Fibroblast of lung (primary cell): Measurements from ENCODE around the gene SUPT7L.

Experiments used
- EZH2 ChIP-seq: IDR thresholded peaks from 2 replicates; pipeline ENCODE4 v1.5.1; 2012; ENCODE audit warnings: low read length, control low read depth, mild to moderate bottlenecking; ENCODE audit errors: missing control alignments
- TF ChIP-seq, protein P1 (sequence below), 2 donors: IDR thresholded peaks in 1 of 2; conservative IDR thresholded peaks in 1 of 2; 1 replicate in 1 of 2; 2 replicates in 1 of 2; pipeline ENCODE4 v1.5.1; 2011 to 2012; ENCODE audit warnings: low read length in 2 of 2, control low read depth in 1 of 2, inconsistent platforms in 1 of 2, low read depth in 1 of 2, mild to moderate bottlenecking in 1 of 2

GRCh38 chr2:27661371-27661770, 2.0 kb downstream of the SUPT7L start:
- TF ChIP-seq, protein P1, sequence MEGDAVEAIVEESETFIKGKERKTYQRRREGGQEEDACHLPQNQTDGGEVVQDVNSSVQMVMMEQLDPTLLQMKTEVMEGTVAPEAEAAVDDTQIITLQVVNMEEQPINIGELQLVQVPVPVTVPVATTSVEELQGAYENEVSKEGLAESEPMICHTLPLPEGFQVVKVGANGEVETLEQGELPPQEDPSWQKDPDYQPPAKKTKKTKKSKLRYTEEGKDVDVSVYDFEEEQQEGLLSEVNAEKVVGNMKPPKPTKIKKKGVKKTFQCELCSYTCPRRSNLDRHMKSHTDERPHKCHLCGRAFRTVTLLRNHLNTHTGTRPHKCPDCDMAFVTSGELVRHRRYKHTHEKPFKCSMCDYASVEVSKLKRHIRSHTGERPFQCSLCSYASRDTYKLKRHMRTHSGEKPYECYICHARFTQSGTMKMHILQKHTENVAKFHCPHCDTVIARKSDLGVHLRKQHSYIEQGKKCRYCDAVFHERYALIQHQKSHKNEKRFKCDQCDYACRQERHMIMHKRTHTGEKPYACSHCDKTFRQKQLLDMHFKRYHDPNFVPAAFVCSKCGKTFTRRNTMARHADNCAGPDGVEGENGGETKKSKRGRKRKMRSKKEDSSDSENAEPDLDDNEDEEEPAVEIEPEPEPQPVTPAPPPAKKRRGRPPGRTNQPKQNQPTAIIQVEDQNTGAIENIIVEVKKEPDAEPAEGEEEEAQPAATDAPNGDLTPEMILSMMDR (conservative IDR thresholded peaks at IDR 0.05 in 1 of 2, IDR thresholded peaks at IDR 0.05 in 1 of 2; ENCODE audit: low read depth in 1 of 2, low read length in 2 of 2): no peak
- no peak for TF ChIP-seq EZH2
